ENCODE measurements around the gene CFAP161.

The CFAP161 gene

DNA sequence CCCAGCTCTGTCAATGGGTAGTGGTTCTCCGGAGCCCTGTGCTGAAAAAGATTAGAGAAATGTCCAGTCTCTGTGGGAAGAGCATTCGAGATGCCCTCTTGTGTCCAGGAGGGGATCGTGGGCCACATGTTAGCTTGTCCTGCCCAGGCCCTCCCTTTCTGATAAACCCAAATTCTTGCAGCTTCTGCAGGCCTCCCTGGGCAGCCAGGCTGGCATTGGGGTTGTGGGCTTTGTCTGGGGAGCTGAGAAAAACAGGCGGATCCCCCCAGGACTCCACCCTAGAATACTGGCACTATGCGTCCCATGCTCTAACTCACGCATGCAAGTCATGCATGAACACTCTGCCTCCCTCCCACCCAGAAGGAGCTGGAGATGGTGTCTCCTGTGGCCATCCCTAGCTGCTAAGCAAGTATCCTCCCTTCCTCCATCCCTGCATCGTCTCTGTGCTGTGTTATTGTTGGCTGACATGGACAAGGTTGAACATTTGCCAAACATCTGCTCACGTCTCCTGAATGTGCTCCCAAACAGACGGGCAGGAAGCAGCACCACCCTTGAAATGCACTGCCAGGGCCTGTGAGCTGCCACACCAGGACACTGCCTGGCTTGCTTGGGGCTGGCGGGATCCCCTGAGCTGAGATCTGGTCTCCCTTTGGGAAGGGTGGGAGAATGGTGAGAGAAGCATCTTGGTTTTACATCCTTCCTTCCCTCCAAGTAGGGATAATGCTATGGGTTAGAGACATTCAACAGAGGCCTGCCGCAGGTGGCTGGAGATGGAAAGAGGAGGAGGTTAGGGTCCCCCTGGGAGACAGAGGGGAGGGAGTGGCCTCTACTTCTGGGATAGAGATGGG is 26.5 kb downstream of the CFAP161 start:
- DNase-seq: no peak

DNA sequence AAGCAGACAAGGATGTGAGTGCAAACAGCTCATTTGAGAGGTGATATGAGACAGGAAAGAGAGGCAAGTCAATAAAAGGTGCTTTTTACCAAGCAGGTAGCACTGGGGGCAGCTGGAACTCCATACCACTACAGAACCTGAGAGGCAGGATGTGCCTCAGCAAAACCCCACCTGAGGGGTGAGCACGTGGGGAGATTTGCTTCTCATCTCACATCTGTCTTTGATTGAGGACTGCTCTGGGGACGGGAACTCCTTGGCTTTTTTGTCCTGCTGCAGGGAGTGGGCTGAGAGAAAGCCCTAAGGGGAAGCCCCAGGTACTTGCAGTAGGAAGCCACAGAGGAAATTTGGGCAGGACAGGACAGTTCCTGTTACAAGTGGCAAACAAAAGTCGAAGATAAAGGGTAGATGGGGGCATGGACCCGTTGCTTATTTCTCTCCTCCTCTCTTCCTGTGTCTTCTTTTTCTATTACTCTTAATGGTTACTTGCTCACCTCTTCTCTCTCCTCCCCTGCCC is 27.1 kb downstream of the CFAP161 start:
- no peak for DNase-seq

DNA sequence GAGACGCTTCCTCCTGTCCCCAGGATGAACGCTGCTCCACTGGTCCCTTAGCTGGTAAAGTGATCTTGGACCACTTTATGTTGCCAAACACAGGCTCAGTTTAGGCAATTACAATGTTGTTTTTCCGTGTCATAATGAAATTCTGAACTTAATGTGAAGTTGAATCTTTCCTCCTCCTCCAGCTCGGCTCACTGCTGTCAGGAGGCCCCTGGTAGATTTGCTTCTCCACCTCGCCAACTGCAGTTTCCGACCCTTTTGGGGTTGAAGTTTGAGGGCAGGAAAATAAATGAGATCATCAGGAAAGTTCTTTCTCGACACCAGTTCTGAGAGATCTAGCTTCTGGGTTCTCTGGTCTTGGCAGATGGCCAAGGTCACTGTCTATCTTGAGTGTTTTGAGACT is 27.8 kb downstream of the CFAP161 start:
- no peak for DNase-seq

DNA sequence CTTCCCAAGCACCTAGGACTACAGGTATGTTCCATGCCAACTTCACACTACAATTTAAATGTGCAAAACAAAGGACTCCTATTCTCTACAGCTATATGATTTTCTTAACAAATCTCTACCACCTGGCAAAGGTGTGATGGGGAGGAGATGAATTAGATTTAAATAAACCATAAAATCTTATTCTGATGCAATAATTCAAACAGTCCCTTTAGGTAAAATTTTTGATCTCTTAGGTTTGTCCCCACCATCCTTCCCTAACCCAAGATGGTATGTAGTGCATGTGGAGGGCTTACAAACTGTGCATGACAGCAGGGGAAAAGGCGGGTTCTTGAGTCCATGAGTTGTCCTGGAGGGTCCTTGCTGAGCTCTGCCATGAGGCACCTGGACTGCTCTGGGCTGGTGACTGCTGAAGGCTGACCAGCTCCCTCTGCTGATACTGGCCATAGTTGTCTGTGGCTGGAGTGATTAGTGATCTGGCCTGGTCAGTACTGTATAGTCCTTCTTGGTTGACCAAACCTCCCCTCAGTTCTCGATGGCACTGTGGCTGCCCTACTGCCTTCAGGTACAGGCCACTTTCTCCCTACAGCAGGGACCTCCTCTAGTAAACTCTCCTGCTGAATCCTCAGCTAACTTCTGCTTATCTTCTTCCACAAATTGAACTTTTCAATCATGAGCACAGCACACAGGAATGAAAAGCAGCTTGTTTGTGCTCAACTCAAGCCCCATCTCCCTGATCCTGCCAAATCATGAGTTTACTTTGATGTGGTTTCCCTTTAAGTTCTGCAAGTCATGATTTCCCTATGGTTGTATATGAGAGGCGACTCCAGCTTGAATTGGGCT is 30.1 kb downstream of the CFAP161 start:
- no peak for DNase-seq

DNA sequence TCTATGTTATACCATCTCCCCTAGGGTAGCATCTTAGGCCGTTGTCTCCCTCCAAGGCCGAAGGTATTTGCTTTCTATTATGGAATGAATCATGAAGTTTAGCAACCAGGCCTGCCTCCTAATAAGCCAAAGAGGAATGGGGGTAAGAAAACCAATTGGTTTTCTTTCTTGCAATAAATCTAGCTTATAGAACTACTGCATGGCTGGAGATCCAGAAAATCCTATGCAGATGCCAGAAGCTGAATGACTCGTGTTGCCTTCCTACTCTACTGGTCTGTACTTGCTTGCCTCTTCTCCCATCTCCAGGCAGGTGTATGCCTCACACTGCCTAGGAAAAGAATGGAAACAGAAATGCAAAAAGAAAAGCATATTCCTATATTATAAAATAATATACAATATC is 31.5 kb downstream of the CFAP161 start:
- no peak for DNase-seq

DNA sequence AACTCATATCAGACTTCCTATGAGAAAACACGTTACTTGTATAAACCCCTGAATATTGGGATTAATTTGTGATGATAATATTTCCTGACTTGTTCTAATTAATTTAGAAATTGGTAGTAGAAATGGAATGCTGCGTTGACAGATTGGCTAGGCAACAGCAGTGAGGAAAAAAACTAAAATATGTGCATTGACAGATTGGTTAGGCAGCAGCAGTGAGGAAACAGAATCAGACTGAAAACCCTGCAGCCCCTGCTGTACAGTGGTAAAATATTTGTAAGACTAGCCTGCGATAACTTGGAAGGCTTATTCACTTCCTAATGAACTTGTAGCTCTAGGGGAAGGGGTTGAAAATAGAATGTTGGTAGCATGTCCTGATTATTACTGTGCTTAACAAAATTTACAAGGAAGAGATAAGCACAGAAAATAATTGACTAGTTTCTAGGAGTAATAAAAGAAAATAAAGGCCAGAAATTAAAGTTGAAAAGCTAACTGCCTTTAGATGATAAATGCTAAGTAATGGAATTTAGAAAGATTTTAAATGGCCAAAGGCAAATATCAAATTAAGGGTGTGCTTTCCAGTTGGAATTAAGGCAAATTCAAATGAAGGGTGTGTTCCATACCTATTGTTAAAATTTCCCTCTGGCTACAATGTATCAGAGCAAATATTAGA is 32.7 kb downstream of the CFAP161 start:
- no peak for DNase-seq

DNA sequence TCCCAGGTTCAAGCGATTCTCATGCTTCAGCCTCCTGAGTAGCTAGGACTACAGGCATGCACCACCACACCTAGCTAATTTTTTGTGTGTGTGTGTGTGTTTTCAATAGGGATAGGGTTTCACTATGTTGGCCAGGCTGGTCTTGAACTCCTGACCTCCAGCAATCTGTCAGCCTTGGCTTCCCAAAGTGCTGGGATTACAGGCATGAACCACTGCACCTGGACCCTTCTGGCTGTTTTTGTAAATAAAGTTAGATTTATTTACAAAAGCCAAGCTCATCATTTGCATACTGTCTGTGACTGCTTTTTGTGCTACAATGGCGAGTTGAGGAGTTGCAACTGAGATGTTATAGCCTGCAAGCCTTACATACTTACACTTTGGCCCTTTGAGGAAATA is 34.1 kb downstream of the CFAP161 start:
- no peak for DNase-seq

DNA sequence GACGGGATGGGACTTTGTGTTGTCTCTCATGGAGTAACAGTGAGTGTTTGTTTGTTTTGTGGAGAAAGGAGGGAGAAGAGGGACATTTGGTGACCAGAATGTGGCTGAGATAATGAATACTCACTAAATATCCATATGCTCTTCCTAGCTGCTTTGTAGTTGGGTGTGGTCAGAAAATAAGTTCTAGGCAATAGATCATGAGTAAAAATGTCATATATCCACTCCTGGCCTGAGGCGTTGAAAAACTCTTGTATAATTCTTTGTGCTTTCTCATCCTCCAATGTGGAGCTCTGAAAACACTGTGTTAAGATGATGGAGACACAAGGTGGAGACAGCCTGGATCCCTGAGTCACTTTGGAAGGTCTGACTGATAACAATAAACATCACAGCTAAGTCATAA is 34.6 kb downstream of the CFAP161 start:
- DNase-seq: no peak

DNA sequence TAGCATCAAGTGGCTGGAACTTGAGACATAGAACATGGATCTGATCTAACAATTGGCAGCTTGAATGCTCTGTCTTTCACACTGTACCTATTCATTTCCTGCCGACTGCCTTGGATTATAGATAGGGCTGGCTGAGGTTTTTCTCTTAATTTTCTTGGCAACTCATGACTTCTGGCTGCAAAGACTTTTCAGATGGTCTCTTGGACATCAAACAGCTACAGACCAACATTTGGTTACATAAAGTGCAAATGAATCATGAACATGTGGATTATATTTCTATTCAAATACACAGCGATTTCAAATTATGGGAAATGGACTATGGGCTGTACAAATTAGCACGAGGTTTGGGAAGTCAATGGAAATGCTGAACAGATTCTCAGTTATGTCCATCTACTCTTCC is 36.4 kb downstream of the CFAP161 start:
- DNase-seq: no peak

DNA sequence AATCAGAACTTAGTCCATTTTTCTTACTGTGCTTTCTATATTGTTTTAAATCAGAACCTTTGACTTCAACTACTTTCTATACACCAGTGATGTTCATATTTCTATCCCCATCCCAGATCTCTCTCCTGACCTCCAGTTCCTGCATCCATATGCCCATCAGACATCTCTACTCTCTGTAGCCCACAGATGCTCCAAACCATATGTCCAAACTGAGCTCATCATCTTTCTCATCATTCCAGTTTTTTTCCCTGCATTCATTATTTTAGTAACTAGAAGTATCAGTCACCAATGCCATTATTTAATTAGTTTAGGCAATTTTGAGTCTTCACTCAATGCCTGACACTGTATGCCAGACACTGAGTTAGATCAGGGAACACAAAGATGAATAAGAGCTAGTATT is 37.2 kb downstream of the CFAP161 start:
- DNase-seq: no peak

DNA sequence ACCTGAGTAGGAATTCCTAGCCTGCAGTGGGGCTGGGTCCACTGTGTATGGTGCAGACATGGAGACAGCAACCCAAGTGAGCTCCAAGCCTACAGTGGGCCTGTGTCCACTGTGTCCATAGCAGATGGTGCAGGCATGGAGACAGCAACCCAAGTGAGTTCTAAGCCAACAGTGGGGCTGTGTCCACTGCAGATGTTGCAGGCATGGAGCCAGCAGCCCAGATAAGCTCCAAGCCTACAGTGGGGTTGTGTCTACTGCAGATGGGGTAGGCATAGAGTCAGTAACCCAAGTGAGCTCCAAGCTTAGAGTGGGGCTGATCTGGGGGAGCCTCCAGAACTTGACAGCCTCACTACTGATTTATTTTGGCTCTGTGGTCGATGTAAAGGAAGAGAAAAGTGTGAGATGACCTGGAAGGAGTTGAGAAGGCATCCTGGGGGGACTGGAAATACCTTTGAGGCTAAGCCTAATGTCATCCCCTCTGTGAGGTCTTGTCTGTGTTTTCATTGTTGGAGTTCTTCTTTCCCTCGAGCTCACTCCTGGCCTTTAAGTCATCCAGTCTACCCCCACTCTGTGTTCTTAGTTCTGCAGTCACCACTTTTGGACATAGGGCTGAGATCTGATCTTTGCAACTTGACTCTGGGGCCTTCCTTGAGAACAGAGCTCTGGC is 40.2 kb downstream of the CFAP161 start:
- no peak for DNase-seq

DNA sequence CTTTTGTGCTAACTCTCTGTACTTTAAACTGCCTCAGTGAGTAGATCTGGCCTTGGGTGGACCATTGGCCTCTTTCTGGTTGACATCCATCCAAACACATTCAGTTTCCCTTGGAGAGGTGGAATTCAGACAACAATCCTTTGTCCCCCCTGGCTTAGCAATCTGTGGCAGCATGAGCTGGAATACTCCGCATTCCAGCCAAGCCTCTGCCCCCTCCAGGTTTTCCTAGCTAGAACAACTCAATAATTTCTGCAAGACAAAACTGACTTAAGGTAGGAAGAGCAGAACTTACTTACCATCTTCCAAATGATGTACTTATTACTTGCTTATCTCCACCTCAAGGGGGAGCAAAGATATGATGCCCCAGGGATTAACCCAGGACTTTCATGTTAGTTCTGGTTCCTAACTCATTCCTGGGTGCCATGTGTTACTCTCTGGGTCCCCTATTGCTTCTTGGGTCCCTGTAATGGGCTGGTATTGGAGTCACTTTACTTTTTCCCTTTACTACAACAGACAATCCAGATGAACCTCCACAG is 40.8 kb downstream of the CFAP161 start:
- DNase-seq: no peak

DNA sequence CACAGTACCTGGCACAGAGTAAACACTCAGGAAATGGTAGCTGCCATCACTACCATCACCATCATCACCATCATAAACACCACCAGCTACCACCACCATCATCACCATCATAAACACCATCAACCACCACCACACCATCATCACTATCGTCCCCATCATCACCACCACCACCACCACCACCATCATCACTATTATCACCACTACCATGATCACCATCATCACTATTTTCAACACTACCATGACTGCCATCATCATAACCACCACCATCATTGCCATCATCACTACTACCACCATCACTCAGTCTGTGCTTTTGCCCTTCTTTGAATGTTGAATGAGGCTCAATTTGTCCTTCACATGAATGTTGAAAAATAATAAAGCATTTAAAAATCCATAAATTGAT is 41.4 kb downstream of the CFAP161 start:
- no peak for DNase-seq

DNA sequence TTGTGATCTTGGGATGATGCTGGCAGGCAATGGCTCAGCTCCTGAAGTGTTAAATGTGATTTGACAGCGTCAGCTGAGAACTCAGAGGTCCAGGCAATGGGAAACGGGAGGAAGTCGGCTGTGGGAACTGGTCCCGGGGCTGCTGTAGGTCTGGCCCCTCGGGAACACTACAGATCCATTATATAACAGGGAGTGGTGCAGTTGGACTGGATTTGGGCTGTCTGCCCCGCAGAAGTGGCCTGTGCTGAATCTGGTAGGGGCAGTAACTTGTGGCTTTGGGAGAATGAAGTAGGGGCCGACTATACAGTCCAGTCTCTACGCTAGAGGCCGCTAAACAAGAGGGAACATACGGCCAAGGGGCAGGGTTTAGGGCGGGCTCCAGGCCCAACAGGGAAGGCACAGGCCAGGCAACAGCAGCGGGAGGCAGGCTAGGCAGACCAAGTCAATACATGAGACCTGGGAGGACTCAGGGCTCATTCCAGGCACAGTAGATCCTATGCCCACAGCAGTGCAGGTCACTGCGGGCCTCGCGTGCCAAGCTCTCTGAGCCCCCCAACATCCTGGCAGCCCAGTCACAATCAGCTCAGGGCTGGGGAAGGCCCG is 42.3 kb downstream of the CFAP161 start:
- DNase-seq: no peak

DNA sequence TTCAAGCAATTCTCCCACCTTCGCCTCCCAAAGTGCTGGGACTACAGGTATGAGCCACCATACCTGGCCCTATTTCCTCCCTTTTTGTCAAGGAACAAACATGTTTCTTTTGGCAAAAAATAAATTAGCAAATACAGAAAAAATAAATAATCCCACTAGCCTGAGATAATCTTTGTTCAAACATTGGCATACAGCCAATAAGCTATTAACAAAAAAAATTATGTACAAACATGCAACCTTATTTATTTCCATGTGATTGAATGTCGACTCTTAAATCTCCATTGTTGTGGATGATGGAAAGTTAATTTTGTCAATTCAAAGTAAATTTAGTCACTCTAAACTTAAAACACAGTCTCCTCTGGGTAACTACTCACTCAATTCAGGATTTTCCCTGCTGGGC is 44.3 kb downstream of the CFAP161 start:
- no peak for DNase-seq

DNA sequence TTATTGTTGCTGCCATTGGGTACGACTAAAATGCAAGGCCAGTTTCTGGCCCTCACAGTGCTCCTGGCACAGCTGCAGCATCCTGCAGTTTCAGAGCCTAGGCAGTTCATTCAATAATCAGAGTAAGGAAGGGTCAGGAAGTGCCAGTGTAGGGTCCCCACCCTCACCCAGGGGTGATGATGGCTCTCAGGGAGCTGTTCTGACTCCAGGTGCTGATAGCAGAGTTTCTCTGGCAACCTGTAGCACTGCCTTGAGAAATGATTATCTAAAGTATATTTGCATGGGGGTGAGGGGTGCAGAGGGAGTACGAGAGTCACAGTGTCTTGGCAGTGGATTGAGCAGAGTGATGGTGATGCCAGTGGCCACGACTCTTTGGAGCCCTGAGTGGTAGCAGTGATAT is 47.1 kb downstream of the CFAP161 start:
- no peak for DNase-seq

DNA sequence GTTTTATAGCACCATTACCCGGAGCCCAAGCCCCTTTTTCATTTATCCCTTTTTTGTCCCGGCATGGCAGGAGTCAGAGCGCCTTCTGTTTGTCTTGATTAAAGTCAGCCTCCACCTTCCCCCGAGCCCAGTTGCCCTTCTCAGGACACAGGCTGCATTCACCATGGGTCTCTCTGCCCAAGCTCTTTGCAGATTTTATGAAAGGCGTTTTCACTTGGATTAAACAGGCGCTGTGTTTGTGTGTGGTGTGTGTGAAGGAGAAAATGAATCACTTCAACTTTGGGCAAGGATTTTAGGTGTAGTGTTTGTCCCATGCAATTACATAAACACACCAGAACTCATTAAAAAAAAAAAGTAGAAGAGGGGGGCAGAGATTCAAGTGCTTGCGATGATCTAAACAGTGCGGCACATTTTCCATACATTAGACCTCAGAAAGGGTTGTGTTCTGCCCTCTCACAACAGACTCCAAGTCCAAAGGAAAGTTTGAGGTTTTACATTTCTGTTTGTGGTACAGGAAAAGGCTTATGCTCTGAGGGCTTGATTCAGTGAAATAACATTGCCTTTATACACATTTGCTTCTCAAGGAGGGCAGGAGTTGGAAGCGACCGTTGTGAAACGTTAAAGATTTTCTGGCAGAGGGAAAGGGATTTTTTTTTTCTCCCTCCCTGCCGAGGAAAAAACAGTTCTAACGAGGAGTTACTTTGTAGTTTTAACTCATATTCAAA is 48.1 kb downstream of the CFAP161 start:
- DNase-seq: no peak

DNA sequence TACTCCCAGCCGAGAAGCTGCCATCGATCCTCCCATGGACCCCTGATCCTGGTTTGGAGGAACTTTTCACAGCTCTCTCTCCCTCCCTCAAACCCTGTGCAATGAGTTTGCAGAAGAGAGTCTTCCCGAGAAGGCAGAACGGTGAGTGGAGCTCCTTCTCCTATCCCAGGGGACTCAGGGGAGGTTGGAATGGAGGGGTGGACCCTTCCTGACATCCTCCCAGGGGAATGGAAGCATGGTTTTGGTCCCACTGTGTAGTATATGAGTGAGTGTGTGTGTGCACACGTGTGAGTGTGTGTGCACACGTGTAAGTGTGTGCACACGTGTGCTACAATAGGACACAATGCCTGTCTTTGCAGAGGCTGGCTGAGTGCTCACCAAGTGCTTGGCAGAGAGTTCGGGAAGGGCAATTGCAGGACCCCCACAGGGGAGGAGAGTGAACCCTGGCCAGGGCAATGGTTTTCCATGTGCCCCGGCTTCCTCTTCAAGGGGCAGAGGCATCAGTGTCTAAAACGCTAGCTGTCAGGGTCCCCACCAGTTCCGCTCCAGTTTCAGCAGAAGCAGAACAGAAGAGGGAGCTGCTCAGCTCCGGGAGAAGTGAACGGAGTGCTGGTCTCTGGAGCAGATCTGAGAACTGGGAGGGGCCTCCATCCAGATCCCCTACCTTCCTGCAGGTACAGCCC is 48.8 kb downstream of the CFAP161 start:
- no peak for DNase-seq

DNA sequence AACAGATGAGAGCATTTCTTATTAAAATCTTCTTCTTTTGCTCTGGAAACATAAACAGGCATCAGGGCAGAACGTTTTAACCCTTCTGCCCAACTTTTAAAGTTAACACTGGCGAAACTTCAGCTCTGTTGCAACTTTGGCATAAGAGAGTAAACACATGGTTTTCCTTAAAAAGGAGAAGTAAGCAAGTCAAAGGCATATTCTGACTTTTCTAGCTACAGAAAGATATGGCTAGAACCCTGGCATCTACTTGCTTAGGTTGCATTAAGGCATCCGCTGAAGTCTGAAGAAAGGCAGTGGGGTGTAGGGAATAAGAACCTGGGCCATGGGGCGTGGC is 49.3 kb downstream of the CFAP161 start:
- DNase-seq: no peak

DNA sequence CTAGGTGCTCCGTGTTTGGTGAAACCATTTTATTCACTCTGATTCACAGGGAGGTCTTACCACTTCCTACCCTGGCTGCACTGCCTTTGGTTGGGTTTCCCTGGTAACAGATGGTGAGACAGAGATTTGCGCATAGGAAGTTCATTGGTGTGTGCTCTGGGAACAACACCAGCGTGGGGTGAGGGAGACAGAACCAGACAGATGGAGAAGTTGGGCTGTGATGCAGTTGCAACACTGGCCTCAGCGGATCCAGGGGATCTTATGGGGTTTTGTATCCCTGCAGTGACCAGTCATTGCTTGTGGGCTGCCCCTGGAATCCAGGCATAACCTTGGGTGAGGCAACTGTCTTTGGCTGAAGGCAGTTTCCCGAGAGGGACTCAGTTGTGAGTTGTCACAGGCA is 50.1 kb downstream of the CFAP161 start:
- no peak for DNase-seq
